Activated CD4-positive, alpha-beta memory T cell treated with anti-CD3 and anti-CD28 coated beads, Interleukin-2, amount 10 ng/mL, durations not matched to agents 7 days and 5 days (primary cell): ENCODE data around the gene NCAPG2. TPM values are rescaled to one million over a fixed set of nuclear protein-coding genes. Genes with fewer than 3 reads are reported as not detected.

ENCODE experiments used
- CTCF ChIA-PET: fragments of 350-600 bp; sonication (Branson Sonifier 250); formaldehyde crosslinking; loops from one replicate; lab custom pipeline; 2021; ENCODE audit warnings: antibody characterized with exemption, inconsistent platforms; lab: Charles Lee
- POLR2A ChIA-PET: fragments of 350-600 bp; sonication (Branson Sonifier 250); formaldehyde crosslinking; loops from one replicate; lab custom pipeline; 2021; ENCODE audit warnings: antibody characterized with exemption; lab: Charles Lee
- DNase-seq: peaks from one replicate; pipeline ENCODE4 v3.0.0-alpha.2; 2020
- H3K27ac Mint-ChIP-seq: one replicate; pipeline ENCODE4 v1.8.0; 2021; ENCODE audit warnings: mild to moderate bottlenecking, mixed read lengths
- H3K27me3 Mint-ChIP-seq: one replicate; pipeline ENCODE4 v1.8.0; 2021; ENCODE audit warnings: mixed read lengths
- H3K36me3 Mint-ChIP-seq: one replicate; pipeline ENCODE4 v1.8.0; 2021; ENCODE audit warnings: low read depth, mixed read lengths
- H3K4me1 Mint-ChIP-seq: one replicate; pipeline ENCODE4 v1.8.0; 2021; ENCODE audit warnings: mixed read lengths
- H3K4me3 Mint-ChIP-seq: one replicate; pipeline ENCODE4 v1.8.0; 2021; ENCODE audit warnings: mild to moderate bottlenecking, mixed read lengths
- H3K9me3 Mint-ChIP-seq: one replicate; pipeline ENCODE4 v1.8.0; 2021; ENCODE audit warnings: mixed read lengths
- total RNA-seq, 2 experiments: library from RNA; stranded (reverse); gene quantifications; one replicate each; pipeline ENCODE4 v1.2.3, GENCODE V29; 2021

The NCAPG2 gene
- total RNA-seq, 2 experiments from 2014 or later, result 151 TPM

GRCh38 chr7:158582089-158582456 lies 122.5 kb downstream of the NCAPG2 start:
- H3K36me3 Mint-ChIP-seq, result no peaks in the 10 kb centered on the region
- peaks cover 15% of the 10 kb centered on the region for H3K9me3 Mint-ChIP-seq
- CTCF ChIA-PET, result no interaction called here
- no peak overlapping the region for H3K27ac Mint-ChIP-seq
- no peak overlapping the region for H3K4me3 Mint-ChIP-seq
- H3K27me3 Mint-ChIP-seq, result peaks cover 19% of the 10 kb centered on the region
- DNase-seq, result no peak
- POLR2A ChIA-PET, result no interaction called here
- peaks cover 6% of the 10 kb centered on the region for H3K4me1 Mint-ChIP-seq

GRCh38 chr7:158581440-158582088 lies 123.0 kb downstream of the NCAPG2 start:
- Mint-ChIP-seq H3K4me1 (peaks cover 6% of the 10 kb centered on the region), H3K36me3 (no peaks in the 10 kb centered on the region), H3K27me3 (peaks cover 19% of the 10 kb centered on the region), H3K27ac (no peak overlapping the region), H3K4me3 (no peak overlapping the region), H3K9me3 (peaks cover 15% of the 10 kb centered on the region)
- ChIA-PET CTCF (no interaction called here), POLR2A (no interaction called here)
- no peak for DNase-seq

Other genes with a start within 250 kb of the NCAPG2 start
- 1 to 10 TPM; 4.7 to 4.8 TPM for gene PTPRN2, start 117.0 kb downstream of the NCAPG2 start, total RNA-seq
- gene ESYT2, start 124.7 kb upstream of the NCAPG2 start, total RNA-seq, result 100 to 1,000 TPM; 128 to 133 TPM
- gene DYNC2I1, start 151.8 kb upstream of the NCAPG2 start, total RNA-seq, result 10 to 100 TPM; 12.2 to 16.1 TPM